HUES6 (cell line): ENCODE measurements around the gene TIMP4.

Source experiments
- H3K27ac ChIP-seq: 2 replicates; pipeline ENCODE4 v1.7.0; 2013; ENCODE audit warnings: low read depth, mild to moderate bottlenecking, low read length, inconsistent platforms
- H3K27me3 ChIP-seq: 2 replicates; pipeline ENCODE4 v1.6.1; 2013; ENCODE audit warnings: low read length; ENCODE audit not compliant: control insufficient read depth, insufficient read depth
- H3K36me3 ChIP-seq: 2 replicates; pipeline ENCODE4 v1.6.1; 2013; ENCODE audit warnings: low read length; ENCODE audit not compliant: control insufficient read depth, insufficient read depth
- H3K4me1 ChIP-seq: 2 replicates; pipeline ENCODE4 v1.6.1; 2013; ENCODE audit warnings: low read length; ENCODE audit not compliant: control insufficient read depth, insufficient read depth
- H3K4me3 ChIP-seq: 2 replicates; pipeline ENCODE4 v1.5.1; 2013; ENCODE audit warnings: low read depth, low read length
- H3K9ac ChIP-seq: one replicate; pipeline ENCODE4 v1.6.1; 2013; ENCODE audit warnings: mild to moderate bottlenecking, low read length
- H3K9me3 ChIP-seq: 2 replicates; pipeline ENCODE4 v1.6.1; 2013; ENCODE audit warnings: low read depth, low read length; ENCODE audit not compliant: control insufficient read depth, insufficient read depth

The TIMP4 gene

DNA sequence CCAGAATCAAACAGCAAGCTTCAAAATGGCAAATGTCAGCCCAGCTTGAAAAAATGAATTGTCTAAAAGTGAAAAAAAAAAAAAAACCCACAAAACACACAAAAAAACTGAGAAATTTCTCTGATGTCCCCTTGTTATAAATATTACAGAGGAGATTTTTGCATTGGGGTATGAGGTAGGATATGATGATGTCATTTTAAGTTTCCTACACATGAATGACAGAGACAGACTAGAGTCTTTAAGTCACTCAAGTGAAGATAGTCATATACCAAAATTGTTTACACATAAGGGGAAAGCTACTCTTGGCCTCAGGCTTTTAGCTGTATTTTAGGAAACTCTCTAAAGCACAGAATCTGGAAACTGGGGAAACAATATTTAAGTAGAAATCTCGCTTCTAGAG, 32.9 kb downstream of the TIMP4 start:
- Histone ChIP-seq H3K27me3 (no peaks in the 10 kb centered on the region), H3K4me1 (no peaks in the 10 kb centered on the region), H3K9me3 (no peaks in the 10 kb centered on the region), H3K36me3 (no peaks in the 10 kb centered on the region), H3K9ac (no peak overlapping the region), H3K4me3 (no peak overlapping the region), H3K27ac (no peak overlapping the region)

GRCh38 chr3:12121466-12121865, 37.2 kb downstream of the TIMP4 start:
- H3K9ac ChIP-seq, result no peak overlapping the region
- H3K36me3 ChIP-seq, result no peaks in the 10 kb centered on the region
- no peak overlapping the region for H3K4me3 ChIP-seq
- H3K27ac ChIP-seq, result no peak overlapping the region
- H3K9me3 ChIP-seq, result no peaks in the 10 kb centered on the region
- no peaks in the 10 kb centered on the region for H3K27me3 ChIP-seq
- H3K4me1 ChIP-seq, result no peaks in the 10 kb centered on the region

DNA sequence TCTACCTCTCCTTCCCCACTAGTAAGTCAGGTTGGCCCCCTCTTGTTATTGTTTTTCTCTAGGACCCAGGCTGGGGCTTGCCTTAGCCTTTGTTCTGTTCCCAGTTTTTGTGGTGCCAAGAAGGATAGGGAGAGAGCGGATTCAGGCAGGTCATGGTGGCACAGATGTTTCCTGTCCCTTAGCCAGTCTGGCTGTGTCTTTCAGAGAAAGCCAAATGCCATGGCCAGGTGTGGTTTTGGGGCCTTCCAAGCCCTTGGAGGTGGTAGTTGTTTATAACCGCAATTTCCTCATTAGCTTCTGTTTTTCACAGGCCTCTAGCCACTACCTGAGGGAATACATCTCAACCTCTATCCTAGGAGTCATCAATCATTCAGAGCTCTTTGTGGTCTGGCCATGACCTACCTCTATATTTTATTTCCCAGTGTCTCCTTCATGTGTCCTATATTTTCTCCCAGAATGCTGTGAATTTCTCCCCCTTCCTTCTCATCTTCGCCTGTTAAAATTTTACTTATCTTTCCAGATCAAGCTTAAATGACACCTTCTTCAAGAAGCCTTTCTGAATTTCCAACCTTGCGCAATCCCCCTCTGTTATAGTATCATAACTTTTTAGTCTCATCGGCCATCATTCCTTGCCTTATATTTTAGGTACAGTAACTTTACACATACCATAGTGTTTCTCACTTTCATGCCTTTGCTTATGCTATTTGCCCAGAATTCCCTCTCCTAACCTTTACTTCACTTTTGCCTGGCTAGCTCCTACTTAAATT, 38.2 kb downstream of the TIMP4 start:
- H3K9ac ChIP-seq, result no peak overlapping the region
- H3K4me1 ChIP-seq, result no peaks in the 10 kb centered on the region
- H3K4me3 ChIP-seq, result no peak overlapping the region
- no peak overlapping the region for H3K27ac ChIP-seq
- no peaks in the 10 kb centered on the region for H3K36me3 ChIP-seq
- no peaks in the 10 kb centered on the region for H3K9me3 ChIP-seq
- H3K27me3 ChIP-seq, result no peaks in the 10 kb centered on the region

- Histone ChIP-seq H3K27ac (no peak overlapping the region), H3K27me3 (no peaks in the 10 kb centered on the region), H3K36me3 (no peaks in the 10 kb centered on the region)
These were observed 41.2 kb downstream of the TIMP4 start for GRCh38 chr3:12117473-12117872.

GRCh38 chr3:12116870-12117269, 41.8 kb downstream of the TIMP4 start:
- Histone ChIP-seq H3K27ac (no peak overlapping the region), H3K9ac (no peak overlapping the region), H3K9me3 (no peaks in the 10 kb centered on the region), H3K27me3 (no peaks in the 10 kb centered on the region), H3K4me3 (no peak overlapping the region), H3K4me1 (no peaks in the 10 kb centered on the region), H3K36me3 (no peaks in the 10 kb centered on the region)

More at GRCh38 chr3:12117473-12117872, 41.2 kb downstream of the TIMP4 start:
- Histone ChIP-seq H3K9ac (no peak overlapping the region), H3K4me1 (no peaks in the 10 kb centered on the region), H3K9me3 (no peaks in the 10 kb centered on the region), H3K4me3 (no peak overlapping the region)

- H3K36me3 ChIP-seq, result no peaks in the 10 kb centered on the region
- H3K4me1 ChIP-seq, result no peaks in the 10 kb centered on the region
- no peak overlapping the region for H3K9ac ChIP-seq
- no peak overlapping the region for H3K27ac ChIP-seq
- H3K27me3 ChIP-seq, result no peaks in the 10 kb centered on the region
- H3K9me3 ChIP-seq, result peaks cover 9% of the 10 kb centered on the region; the same call in 1 of the 2 replicates
- no peak overlapping the region for H3K4me3 ChIP-seq
These were observed 42.9 kb downstream of the TIMP4 start for GRCh38 chr3:12115849-12116248.

GRCh38 chr3:12115104-12115503, 43.6 kb downstream of the TIMP4 start:
- Histone ChIP-seq H3K9me3 (peaks cover 13% of the 10 kb centered on the region), H3K36me3 (no peaks in the 10 kb centered on the region), H3K27ac (no peak overlapping the region), H3K4me1 (no peaks in the 10 kb centered on the region), H3K9ac (no peak overlapping the region), H3K4me3 (no peak overlapping the region), H3K27me3 (no peaks in the 10 kb centered on the region)

DNA sequence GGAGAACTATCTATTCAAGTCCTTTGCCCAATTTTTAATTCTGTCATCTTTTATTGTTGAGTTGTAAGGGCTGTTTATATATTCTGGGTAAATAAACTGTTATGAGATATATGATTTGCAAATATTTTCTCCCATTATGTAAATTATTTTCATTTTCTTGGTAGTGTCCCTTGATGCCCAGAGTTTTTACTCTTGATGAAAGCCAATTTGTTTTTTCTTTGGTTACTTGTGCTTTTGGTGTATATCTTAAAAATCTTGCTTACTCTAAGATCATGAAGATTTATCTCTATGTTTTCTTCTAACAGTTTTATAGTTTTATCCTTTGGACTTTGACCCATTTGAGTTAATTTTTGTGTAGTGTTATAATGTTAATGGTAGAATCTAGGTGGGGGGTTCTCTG, 44.5 kb downstream of the TIMP4 start:
- Histone ChIP-seq H3K9ac (no peak overlapping the region), H3K4me3 (no peak overlapping the region), H3K36me3 (no peaks in the 10 kb centered on the region), H3K27me3 (no peaks in the 10 kb centered on the region), H3K27ac (no peak overlapping the region), H3K4me1 (no peaks in the 10 kb centered on the region), H3K9me3 (peaks cover 16% of the 10 kb centered on the region)

DNA sequence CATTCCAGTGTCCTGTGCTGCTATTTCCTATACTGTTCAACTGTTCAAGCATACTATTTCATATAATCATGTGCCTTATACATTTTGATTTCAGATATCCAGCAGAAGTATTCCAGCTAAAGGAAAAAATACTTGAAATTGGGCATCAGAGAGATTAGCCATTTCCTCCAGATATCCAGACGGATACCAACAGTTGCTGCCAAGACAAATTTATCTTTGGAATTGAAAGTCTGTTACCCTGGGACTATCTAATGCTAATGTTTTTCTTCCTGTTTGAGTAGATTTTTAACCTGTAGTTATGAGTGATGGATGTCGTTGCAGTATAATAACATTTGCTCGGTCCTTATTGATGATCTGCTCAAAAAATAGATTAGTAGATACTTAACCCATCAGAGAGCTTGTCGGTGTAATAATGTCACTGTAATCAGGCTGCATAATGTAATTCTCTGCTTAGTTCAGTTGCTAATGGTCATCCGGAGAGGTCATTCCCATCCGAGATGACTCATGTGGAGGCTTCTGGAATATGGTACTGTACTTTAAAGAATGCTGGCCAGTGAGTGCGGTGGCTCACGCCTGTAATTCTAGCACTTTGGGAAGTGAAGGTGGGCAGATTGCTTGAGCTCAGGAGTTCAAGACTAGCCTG, 51.5 kb downstream of the TIMP4 start:
- Histone ChIP-seq H3K27ac (no peak overlapping the region), H3K4me1 (no peaks in the 10 kb centered on the region), H3K27me3 (no peaks in the 10 kb centered on the region), H3K9me3 (peaks cover 16% of the 10 kb centered on the region), H3K4me3 (no peak overlapping the region), H3K9ac (no peak overlapping the region), H3K36me3 (no peaks in the 10 kb centered on the region)
